HAP-1 (cell line): ENCODE data around the gene TRAPPC3L.
A peak's percentile ranks its signal among the peaks of the same experiment; 100 is the strongest.

ENCODE experiments used
- DNase-seq, 2 experiments: peaks; one replicate each; pipeline ENCODE4 v3.0.0-alpha.2; 2016 to 2020; ENCODE audit warnings: low spot score in 2 of 2
- H3K27me3 ChIP-seq: fragments of 250-450 bp; sonication (Bioruptor Pico); 2 replicates; pipeline ENCODE4 v1.5.1; 2020; ENCODE audit warnings: low read depth, mild to moderate bottlenecking, moderate library complexity
- H3K36me3 ChIP-seq: fragments of 250-450 bp; sonication (Bioruptor Pico); replicated peaks from 2 replicates; pipeline ENCODE4 v1.5.1; 2020; ENCODE audit warnings: mild to moderate bottlenecking
- H3K4me1 ChIP-seq: fragments of 250-450 bp; sonication (Bioruptor Pico); 2 replicates; pipeline ENCODE4 v1.5.1; 2020; ENCODE audit warnings: mild to moderate bottlenecking
- H3K4me3 ChIP-seq: fragments of 250-450 bp; sonication (Bioruptor Pico); 2 replicates; pipeline ENCODE4 v1.5.1; 2020; ENCODE audit warnings: mild to moderate bottlenecking, moderate library complexity
- H3K9me3 ChIP-seq: fragments of 250-450 bp; sonication (Bioruptor Pico); 2 replicates; pipeline ENCODE4 v1.5.1; 2020; ENCODE audit warnings: mild to moderate bottlenecking, moderate library complexity
- in situ Hi-C: fragments of 300-500 bp; cut with MboI; formaldehyde crosslinking; loops from 3 replicates; pipeline ENCODE4 v1.14.3; 2020; ENCODE audit warnings: low sequenced_read_pairs, inconsistent platforms, mixed read lengths

TRAPPC3L gene

GRCh38 chr6:116568111-116568510, 22.6 kb upstream of the TRAPPC3L start:
- in situ Hi-C loops, result loop anchor here (10.0 kb wide), 1 partner anchor 293 kb away; the partner anchor contains the start of gene TSPYL1

DNA sequence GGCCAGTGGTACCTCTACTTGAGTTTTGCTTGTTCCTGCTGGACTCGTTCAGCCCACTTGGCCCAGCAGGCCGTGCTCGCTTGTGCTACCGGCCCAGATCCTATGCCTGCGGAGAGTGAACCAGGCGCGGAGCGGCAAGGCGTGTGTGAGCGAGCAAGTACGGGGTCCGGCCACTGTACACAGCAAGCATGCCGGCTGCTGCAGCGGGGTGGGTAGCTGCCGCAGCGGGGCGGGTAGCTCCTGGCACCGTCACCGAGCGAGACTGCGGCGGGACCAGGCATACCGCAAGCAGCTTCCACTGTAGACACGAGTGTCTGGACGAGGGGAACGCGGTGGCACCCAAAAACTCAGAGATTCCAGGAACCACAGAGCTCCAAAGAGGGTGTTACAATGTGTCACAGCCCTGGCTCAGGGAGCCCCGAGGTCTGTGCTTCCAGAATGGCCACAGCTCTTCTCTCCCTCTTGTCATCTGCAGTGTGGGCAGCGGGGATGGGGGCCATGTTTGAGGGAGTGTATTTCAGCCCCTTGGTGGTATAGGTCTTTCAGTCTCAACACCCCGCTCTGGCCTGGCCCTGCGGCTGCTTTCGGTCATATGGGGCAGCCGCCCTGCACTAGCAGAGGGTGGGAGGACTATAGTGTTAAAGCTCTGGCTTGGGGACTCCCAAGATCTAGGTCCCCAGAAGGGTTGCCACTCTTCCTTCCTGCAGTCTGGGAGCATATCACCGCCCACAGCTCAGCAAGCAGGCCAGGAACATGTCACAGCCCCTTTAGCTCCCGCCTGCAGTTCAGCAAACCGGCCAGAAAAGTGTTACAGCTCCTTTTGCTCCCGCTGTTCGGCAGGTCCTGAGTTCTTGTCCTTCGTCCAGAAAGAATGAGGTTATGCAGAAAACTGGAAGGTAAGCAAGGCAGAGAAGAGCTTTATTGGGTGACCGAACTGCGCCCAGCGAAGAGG, 19.7 kb upstream of the TRAPPC3L start:
- in situ Hi-C loops, result loop anchor here (10.0 kb wide), 1 partner anchor 290 kb away; the partner anchor contains the start of gene TSPYL1
- H3K4me1 ChIP-seq, result peaks cover 4% of the 10 kb centered on the region
- H3K27me3 ChIP-seq, result peaks cover 6% of the 10 kb centered on the region; the same call in 1 of the 2 replicates
- no peaks in the 10 kb centered on the region for H3K9me3 ChIP-seq
- H3K36me3 ChIP-seq, result no peaks in the 10 kb centered on the region
- no peak for DNase-seq
- no peak overlapping the region for H3K4me3 ChIP-seq

More at GRCh38 chr6:116568111-116568510, 22.6 kb upstream of the TRAPPC3L start:
- no peak for DNase-seq
- H3K4me1 ChIP-seq, result peaks cover 13% of the 10 kb centered on the region
- no peak overlapping the region for H3K4me3 ChIP-seq
- no peaks in the 10 kb centered on the region for H3K9me3 ChIP-seq
- peaks cover 3% of the 10 kb centered on the region; the same call in 1 of the 2 replicates for H3K36me3 ChIP-seq
- H3K27me3 ChIP-seq, result peaks cover 6% of the 10 kb centered on the region; the same call in 1 of the 2 replicates

GRCh38 chr6:116564311-116564710, 18.8 kb upstream of the TRAPPC3L start:
- Histone ChIP-seq H3K4me3 (no peak overlapping the region), H3K4me1 (no peaks in the 10 kb centered on the region), H3K9me3 (no peaks in the 10 kb centered on the region), H3K27me3 (peaks cover 6% of the 10 kb centered on the region; the same call in 1 of the 2 replicates), H3K36me3 (no peaks in the 10 kb centered on the region)
- no peak for DNase-seq
- in situ Hi-C loops, result loop anchor here (10.0 kb wide), 1 partner anchor 290 kb away; the partner anchor contains the start of gene TSPYL1

GRCh38 chr6:116563830-116564229, 18.3 kb upstream of the TRAPPC3L start:
- Histone ChIP-seq H3K4me1 (no peaks in the 10 kb centered on the region), H3K36me3 (no peaks in the 10 kb centered on the region), H3K9me3 (no peaks in the 10 kb centered on the region), H3K4me3 (no peak overlapping the region), H3K27me3 (peaks cover 6% of the 10 kb centered on the region; the same call in 1 of the 2 replicates)
- no peak for DNase-seq
- in situ Hi-C loops, result loop anchor here (10.0 kb wide), 1 partner anchor 289 kb away; the partner anchor contains the start of gene TSPYL1

DNA sequence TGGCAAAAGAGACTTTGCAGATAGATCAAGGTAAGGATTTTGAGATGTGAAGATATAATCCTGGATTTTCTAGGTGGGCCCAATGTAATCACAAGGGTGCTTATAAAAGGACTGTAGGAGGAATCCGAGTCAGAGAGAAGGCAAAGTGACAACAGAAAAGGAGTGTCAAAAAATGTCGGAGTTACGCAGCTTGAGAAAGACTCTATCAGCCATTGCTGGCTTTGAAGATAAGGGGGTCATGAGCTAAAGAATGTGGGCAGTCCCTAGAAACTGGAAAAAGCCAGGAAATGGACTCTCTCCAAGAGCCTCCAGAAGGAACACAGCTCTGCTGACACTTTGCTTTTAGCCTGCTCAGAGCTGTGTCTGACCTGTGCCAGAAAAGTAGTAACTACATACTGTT, 17.1 kb upstream of the TRAPPC3L start:
- Histone ChIP-seq H3K9me3 (no peaks in the 10 kb centered on the region), H3K36me3 (no peaks in the 10 kb centered on the region), H3K27me3 (peaks cover 6% of the 10 kb centered on the region; the same call in 1 of the 2 replicates), H3K4me3 (no peak overlapping the region), H3K4me1 (no peaks in the 10 kb centered on the region)
- no peak for DNase-seq
- in situ Hi-C loops, result loop anchor here (10.0 kb wide), 1 partner anchor 288 kb away; the partner anchor contains the start of gene TSPYL1

GRCh38 chr6:116562019-116562403, 16.5 kb upstream of the TRAPPC3L start:
- H3K4me1 ChIP-seq, result no peaks in the 10 kb centered on the region
- no peaks in the 10 kb centered on the region for H3K36me3 ChIP-seq
- H3K9me3 ChIP-seq, result no peaks in the 10 kb centered on the region
- in situ Hi-C loops, result loop anchor here (10.0 kb wide), 1 partner anchor 287 kb away; the partner anchor contains the start of gene TSPYL1
- H3K27me3 ChIP-seq, result peaks cover 6% of the 10 kb centered on the region; the same call in 1 of the 2 replicates
- no peak for DNase-seq
- H3K4me3 ChIP-seq, result no peak overlapping the region

DNA sequence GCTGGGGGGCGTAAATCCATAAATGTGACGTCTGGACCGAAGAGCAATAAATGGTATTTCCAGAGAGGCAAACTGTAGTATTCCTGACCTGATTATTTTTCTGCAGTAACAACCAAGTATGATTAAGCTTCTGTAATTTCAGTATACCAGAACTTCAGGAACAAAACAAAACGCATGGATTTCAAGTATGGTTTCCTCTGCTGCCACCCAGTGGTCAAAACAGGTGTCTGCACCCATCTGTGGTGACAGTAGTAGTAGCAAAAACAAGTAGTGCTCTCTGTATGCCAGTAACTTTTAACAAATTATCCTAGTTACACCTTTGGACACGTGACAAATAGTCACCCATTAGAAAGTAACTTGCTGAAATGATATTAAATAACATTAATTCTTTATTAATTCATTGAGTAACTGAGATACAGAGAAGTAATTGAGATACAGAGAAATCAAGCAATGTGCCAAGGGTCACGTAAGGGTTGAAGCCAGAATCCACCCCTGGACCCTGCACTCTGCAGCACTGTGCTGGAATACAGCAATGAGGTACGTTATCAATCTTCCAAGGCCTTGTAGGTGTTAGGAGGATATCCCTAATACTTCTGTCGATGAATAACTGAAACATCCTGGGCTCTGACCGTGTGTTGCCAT, 16.0 kb upstream of the TRAPPC3L start:
- peaks cover 6% of the 10 kb centered on the region; the same call in 1 of the 2 replicates for H3K27me3 ChIP-seq
- H3K9me3 ChIP-seq, result no peaks in the 10 kb centered on the region
- peak; percentile 73 to 80 for DNase-seq
- no peaks in the 10 kb centered on the region for H3K36me3 ChIP-seq
- no peak overlapping the region for H3K4me3 ChIP-seq
- in situ Hi-C loops, result loop anchor here (10.0 kb wide), 1 partner anchor 287 kb away; the partner anchor contains the start of gene TSPYL1
- no peaks in the 10 kb centered on the region for H3K4me1 ChIP-seq

DNA sequence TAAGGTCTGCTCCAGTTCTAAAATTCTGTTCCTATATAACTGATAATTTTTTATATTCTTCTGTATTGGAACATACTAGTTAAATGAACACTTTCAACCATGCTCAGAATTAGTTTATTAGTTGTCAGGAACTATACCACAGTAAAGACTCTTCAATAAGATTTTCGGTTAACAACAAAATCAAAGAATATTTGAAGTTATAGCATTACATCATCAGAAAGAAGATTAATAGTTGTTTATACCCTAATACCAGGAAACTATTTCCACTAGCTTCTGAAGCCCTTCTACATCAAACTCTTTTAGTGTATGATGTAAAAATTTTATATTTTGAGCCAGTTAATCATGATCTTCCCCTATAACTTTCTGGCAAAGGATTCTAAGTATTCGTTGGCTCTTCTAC, 14.6 kb upstream of the TRAPPC3L start:
- H3K4me3 ChIP-seq, result no peak overlapping the region
- H3K27me3 ChIP-seq, result peaks cover 6% of the 10 kb centered on the region; the same call in 1 of the 2 replicates
- in situ Hi-C loops, result loop anchor here (10.0 kb wide), 1 partner anchor 285 kb away; the partner anchor contains the start of gene TSPYL1
- DNase-seq, result no peak
- H3K4me1 ChIP-seq, result no peaks in the 10 kb centered on the region
- no peaks in the 10 kb centered on the region for H3K36me3 ChIP-seq
- H3K9me3 ChIP-seq, result no peaks in the 10 kb centered on the region

- H3K27me3 ChIP-seq, result peaks cover 4% of the 10 kb centered on the region
- no peak for DNase-seq
- H3K4me1 ChIP-seq, result no peaks in the 10 kb centered on the region
- no peak overlapping the region for H3K4me3 ChIP-seq
- no peaks in the 10 kb centered on the region for H3K36me3 ChIP-seq
- H3K9me3 ChIP-seq, result no peaks in the 10 kb centered on the region
- in situ Hi-C loops, result no loop called here
Observed at GRCh38 chr6:116557893-116558292, 12.4 kb upstream of the TRAPPC3L start.

- DNase-seq, result no peak
- Histone ChIP-seq H3K27me3 (peaks cover 7% of the 10 kb centered on the region), H3K4me3 (no peak overlapping the region), H3K4me1 (no peaks in the 10 kb centered on the region), H3K36me3 (no peaks in the 10 kb centered on the region), H3K9me3 (no peaks in the 10 kb centered on the region)
- in situ Hi-C loops, result no loop called here
Observed at GRCh38 chr6:116556814-116557415, 11.4 kb upstream of the TRAPPC3L start.

DNA sequence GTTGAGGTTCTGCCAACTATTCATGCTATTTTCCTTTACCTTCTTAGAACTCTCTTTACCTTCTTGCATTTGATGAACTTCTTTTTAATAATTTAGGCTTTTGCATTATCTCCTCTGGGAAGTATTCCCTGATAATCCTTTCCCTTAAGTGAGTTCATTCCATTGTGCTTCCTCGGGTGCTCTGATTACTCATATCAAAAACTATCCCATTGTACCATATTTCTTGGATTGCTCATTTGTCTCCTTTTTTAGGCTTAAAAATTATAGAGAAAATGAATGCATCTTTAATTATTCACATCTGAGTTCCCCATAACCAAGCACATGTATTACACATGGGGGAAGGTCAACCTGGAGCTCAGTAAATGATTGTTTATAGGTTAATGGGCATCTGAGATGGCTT, 10.6 kb upstream of the TRAPPC3L start:
- no peak for DNase-seq
- H3K4me3 ChIP-seq, result no peak overlapping the region
- H3K9me3 ChIP-seq, result no peaks in the 10 kb centered on the region
- no peaks in the 10 kb centered on the region for H3K4me1 ChIP-seq
- in situ Hi-C loops, result no loop called here
- H3K27me3 ChIP-seq, result peaks cover 8% of the 10 kb centered on the region
- H3K36me3 ChIP-seq, result no peaks in the 10 kb centered on the region

- Histone ChIP-seq H3K4me3 (no peak within 1 kb of the TSS), H3K27me3 (peaks cover 9% of the 10 kb centered on the region), H3K4me1 (no peaks in the 10 kb centered on the region), H3K9me3 (no peaks in the 10 kb centered on the region), H3K36me3 (no peaks in the 10 kb centered on the region)
- DNase-seq, result no peak
- in situ Hi-C loops, result no loop called here
Observed at GRCh38 chr6:116553451-116553850, 8.0 kb upstream of the TRAPPC3L start, which contains the start of gene CALHM4. TSS of gene CALHM4 (plus strand) at chr6:116553751. CDS start at chr6:116553794, 43 bp downstream.

DNA sequence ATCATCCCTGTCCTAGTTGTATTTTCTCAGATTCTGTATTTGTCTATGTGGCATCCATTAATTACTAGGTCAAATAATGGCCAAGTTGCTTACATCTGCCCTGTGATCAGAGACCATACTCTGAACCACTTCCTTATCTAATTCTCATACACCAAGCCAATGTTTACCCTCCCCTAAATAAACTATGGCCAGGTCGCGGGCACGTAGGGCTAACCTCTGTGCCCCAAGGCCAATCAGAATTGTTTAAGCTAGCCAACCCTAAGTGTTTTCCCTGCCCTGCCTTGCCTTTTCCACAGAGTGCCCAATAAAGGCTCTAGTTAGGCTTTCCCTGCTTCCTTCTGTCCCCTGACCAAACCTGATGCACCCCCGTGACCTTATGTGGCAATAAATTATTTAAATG, 5.3 kb upstream of the TRAPPC3L start:
- H3K27me3 ChIP-seq, result peaks cover 17% of the 10 kb centered on the region
- H3K9me3 ChIP-seq, result no peaks in the 10 kb centered on the region
- no peaks in the 10 kb centered on the region for H3K36me3 ChIP-seq
- no peak overlapping the region for H3K4me3 ChIP-seq
- in situ Hi-C loops, result no loop called here
- no peak for DNase-seq
- peaks cover 1% of the 10 kb centered on the region; the same call in 1 of the 2 replicates for H3K4me1 ChIP-seq
